Prostate gland (tissue), 2 donors: ENCODE results near the gene LCTL.

Experiments
- CTCF ChIP-seq, 4 experiments: fragments of 200-600 bp in 2 of 4; fragments of 450-650 bp in 2 of 4; sonication (generic) in 2 of 4; IDR thresholded peaks; 1 replicate in 3 of 4; 2 replicates in 1 of 4; pipeline ENCODE4 v1.5.1; 2016 to 2019; ENCODE audit warnings: antibody characterized with exemption in 4 of 4, mild to moderate bottlenecking in 2 of 4, moderate library complexity in 2 of 4
- POLR2AphosphoS5 ChIP-seq: sonication (generic); formaldehyde crosslinking; IDR thresholded peaks from one replicate; pipeline ENCODE4 v1.6.1; 2017; ENCODE audit warnings: antibody characterized with exemption

- no peak for TF ChIP-seq POLR2AphosphoS5
- no peak for TF ChIP-seq CTCF (IDR thresholded peaks at IDR 0.05)
Measured at GRCh38 chr15:66558271-66558670, 7.5 kb downstream of the LCTL start.
